Pancreas (tissue), 10 donors: ENCODE data around the gene ATP6V0E1. TPM values are rescaled to one million over a fixed set of nuclear protein-coding genes. Genes with fewer than 3 reads are reported as not detected.
A peak's percentile ranks its signal among the peaks of the same experiment; 100 is the strongest.

Experiments used
- ATAC-seq, 4 donors: fragments of 200-7000 bp; cut with Tn5 transposase; one replicate each; pipeline versions ENCODE4 v1.8.0 to v1.9.1; 2020; ENCODE audit warnings: mild to moderate bottlenecking in 4 of 4, moderate library complexity in 4 of 4
- DNase-seq, 6 donors: peaks; one replicate each; pipeline ENCODE4 v3.0.0-alpha.2; 2020
- FAIRE-seq: peaks from 2 replicates; lab custom pipeline; 2012; peaks lifted over from hg19 to GRCh38; lab: Jason Lieb, UNC
- H3K27ac ChIP-seq, 4 donors: fragments of 200-600 bp; sonication (generic); 1 replicate in 3 of 4; 2 replicates in 1 of 4; pipeline versions ENCODE4 v1.5.0 to v1.8.0; 2020
- H3K27me3 ChIP-seq, 4 donors: fragments of 200-600 bp; one replicate each; pipeline ENCODE4 v1.8.0; 2021
- H3K36me3 ChIP-seq, 3 donors: fragments of 200-600 bp; sonication (generic) in 1 of 3; one replicate each; pipeline versions ENCODE4 v1.5.0 to v1.8.0; 2020 to 2021
- H3K4me1 ChIP-seq, 3 donors: fragments of 200-600 bp; one replicate each; pipeline ENCODE4 v1.8.0; 2021
- H3K4me3 ChIP-seq, 4 donors: fragments of 200-600 bp; sonication (generic) in 2 of 4; one replicate each; pipeline versions ENCODE4 v1.5.0 to v1.8.0; 2020 to 2021
- H3K9me3 ChIP-seq, 4 donors: fragments of 200-600 bp; one replicate each; pipeline ENCODE4 v1.8.0; 2021
- WGBS, 2 donors: extraction: QIAGEN DNeasy Blood & Tissue Kit; methylation state at CpG; one replicate each; pipeline ENCODE4 v1.1.7; 2013; 5-methylcytosine and 5-hydroxymethylcytosine counted together
- intact Hi-C, 3 donors: fragments of 100-400 bp; cut with DNase I; formaldehyde crosslinking; loops; one replicate each; pipeline versions ENCODE4 v1.11.1 to v1.14.2; 2022
- polyA plus RNA-seq, 2 donors: library from polyadenylated mRNA; stranded (reverse); fragments of 200-250 nt; gene quantifications; one replicate each; pipeline ENCODE4 v1.2.3, GENCODE V29; 2013
- total RNA-seq, 6 donors: library from RNA; stranded (reverse); fragmentation: NEBNext Ultra II Directional in 4 of 6; extraction: Animal tissue kit (Norgen Biotek cat#: 25700) in 4 of 6; gene quantifications; one replicate each; pipeline versions ENCODE4 v1.2.1 to v1.2.4, GENCODE V29; 2021 to 2023
- TF ChIP-seq, protein P1 (sequence below), 4 donors: fragments of 200-600 bp; sonication (generic) in 3 of 4; IDR thresholded peaks; one replicate each; pipeline versions ENCODE4 v1.5.0 to v1.8.0; 2021; ENCODE audit warnings: antibody characterized with exemption in 4 of 4
- donor health status: healthy with polysubstance abuse.
- donor health status: DM: no; HTN: no; CAD: no; lungs with moderate emphysema.
- donor health status: DM: no; HTN: no; CAD: no.
- donor health status: control.
- donor health status: control.
- donor health status: Bipolar disorder and iron deficiency.
- donor health status: DM: yes; HTN: yes; CAD: no.
- donor health status: DM: no; HTN: no; CAD: no.
- donor health status: DM: no; HTN: no; CAD: no.
- donor health status: DM: yes; HTN: yes; CAD: no.

ATP6V0E1 gene
- total and polyA plus RNA-seq, 8 donors, result 60.3 to 162 (median 89.7) TPM

GRCh38 chr5:172939611-172940267 is 43.8 kb upstream of the ATP6V0E1 start:
- ATAC-seq, result peak in 2 of 4 donors; percentile 28 to 40
- TF ChIP-seq, protein P1, sequence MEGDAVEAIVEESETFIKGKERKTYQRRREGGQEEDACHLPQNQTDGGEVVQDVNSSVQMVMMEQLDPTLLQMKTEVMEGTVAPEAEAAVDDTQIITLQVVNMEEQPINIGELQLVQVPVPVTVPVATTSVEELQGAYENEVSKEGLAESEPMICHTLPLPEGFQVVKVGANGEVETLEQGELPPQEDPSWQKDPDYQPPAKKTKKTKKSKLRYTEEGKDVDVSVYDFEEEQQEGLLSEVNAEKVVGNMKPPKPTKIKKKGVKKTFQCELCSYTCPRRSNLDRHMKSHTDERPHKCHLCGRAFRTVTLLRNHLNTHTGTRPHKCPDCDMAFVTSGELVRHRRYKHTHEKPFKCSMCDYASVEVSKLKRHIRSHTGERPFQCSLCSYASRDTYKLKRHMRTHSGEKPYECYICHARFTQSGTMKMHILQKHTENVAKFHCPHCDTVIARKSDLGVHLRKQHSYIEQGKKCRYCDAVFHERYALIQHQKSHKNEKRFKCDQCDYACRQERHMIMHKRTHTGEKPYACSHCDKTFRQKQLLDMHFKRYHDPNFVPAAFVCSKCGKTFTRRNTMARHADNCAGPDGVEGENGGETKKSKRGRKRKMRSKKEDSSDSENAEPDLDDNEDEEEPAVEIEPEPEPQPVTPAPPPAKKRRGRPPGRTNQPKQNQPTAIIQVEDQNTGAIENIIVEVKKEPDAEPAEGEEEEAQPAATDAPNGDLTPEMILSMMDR (IDR thresholded peaks at IDR 0.05), result no peak
- intact Hi-C loops, result loop anchor here in 1 of 3 donors (10.0 kb wide), 1 partner anchor 225 kb away; no protein-coding TSS in a partner anchor

GRCh38 chr5:172940268-172941066 is 43.1 kb upstream of the ATP6V0E1 start:
- H3K27ac ChIP-seq, result no peak overlapping the region
- H3K9me3 ChIP-seq, result no peaks in the 10 kb centered on the region
- intact Hi-C loops, result no loop called here
- DNase-seq (peak in 1 of 6 donors; percentile 32), FAIRE-seq (no peak), ATAC-seq (no peak)
- H3K27me3 ChIP-seq, result no peaks in the 10 kb centered on the region
- TF ChIP-seq, protein P1 (IDR thresholded peaks at IDR 0.05), result no peak
- WGBS, 2 donors, result 92 to 95% methylated on average over 15 of the region's 15 CpGs
- H3K4me3 ChIP-seq, result no peak overlapping the region
- H3K36me3 ChIP-seq, result peaks cover 0 to 22% (median 0%) of the 10 kb centered on the region in 3 donors
- H3K4me1 ChIP-seq, result no peaks in the 10 kb centered on the region

More at GRCh38 chr5:172939611-172940267, 43.8 kb upstream of the ATP6V0E1 start:
- Histone ChIP-seq H3K4me3 (no peak overlapping the region), H3K36me3 (peaks cover 0 to 22% (median 0%) of the 10 kb centered on the region in 3 donors), H3K27ac (no peak overlapping the region), H3K4me1 (no peaks in the 10 kb centered on the region), H3K9me3 (no peaks in the 10 kb centered on the region), H3K27me3 (no peaks in the 10 kb centered on the region)
- FAIRE-seq, result no peak
- DNase-seq, result peak in 2 of 6 donors; percentile 36 to 40
- WGBS, 2 donors, result 82% methylated on average over 16 of the region's 16 CpGs

- H3K27ac ChIP-seq, result no peak overlapping the region
- TF ChIP-seq, protein P1 (IDR thresholded peaks at IDR 0.05), result no peak
- H3K9me3 ChIP-seq, result no peaks in the 10 kb centered on the region
- H3K27me3 ChIP-seq, result no peaks in the 10 kb centered on the region
- ATAC-seq, result peak in 1 of 4 donors; percentile 41
- peaks cover 0 to 26% (median 0%) of the 10 kb centered on the region in 3 donors for H3K36me3 ChIP-seq
- WGBS, 2 donors, result 54 to 57% methylated on average over 4 of the region's 4 CpGs
- intact Hi-C loops, result no loop called here
- no peak for FAIRE-seq
- peak in 1 of 6 donors; percentile 16 for DNase-seq
- no peaks in the 10 kb centered on the region for H3K4me1 ChIP-seq
- no peak overlapping the region for H3K4me3 ChIP-seq
Observed at GRCh38 chr5:172941067-172941516, 42.5 kb upstream of the ATP6V0E1 start.

- ATAC-seq (no peak), FAIRE-seq (no peak), DNase-seq (no peak)
- Histone ChIP-seq H3K36me3 (peaks cover 0 to 21% (median 0%) of the 10 kb centered on the region in 3 donors), H3K27ac (no peak overlapping the region), H3K9me3 (no peaks in the 10 kb centered on the region), H3K4me3 (no peak overlapping the region), H3K27me3 (no peaks in the 10 kb centered on the region), H3K4me1 (no peaks in the 10 kb centered on the region)
- intact Hi-C loops, result no loop called here
- TF ChIP-seq, protein P1 (IDR thresholded peaks at IDR 0.05), result no peak
- WGBS, 2 donors, result 87 to 89% methylated on average over 11 of the region's 11 CpGs
Observed at GRCh38 chr5:172942556-172942955, 41.0 kb upstream of the ATP6V0E1 start.
